ENCODE data around the gene CACNA1G. TPM values are rescaled to one million over a fixed set of nuclear protein-coding genes. Genes with fewer than 3 reads are reported as not detected.

CACNA1G gene
- total and polyA plus RNA-seq, 4 donors, result 0.29 to 2.8 TPM; not detected in 2

GRCh38 chr17:50640686-50641351 is 80.3 kb downstream of the CACNA1G start:
- H3K4me3 ChIP-seq (ENCODE audit: low read length in 2 of 2), result no peak overlapping the region
- ATAC-seq (ENCODE audit: low FRiP score) (no peak), DNase-seq (peak; percentile 68 to 78)
- WGBS, 2 donors, result 43 to 47% methylated on average over 12 of the region's 12 CpGs
- no peaks in the 10 kb centered on the region for H3K9me3 ChIP-seq (ENCODE audit: control insufficient read depth, low read length)
- no peaks in the 10 kb centered on the region for H3K36me3 ChIP-seq (ENCODE audit: control insufficient read depth in 1 of 2, insufficient read depth in 2 of 2, low read length in 1 of 2)
- H3K27ac ChIP-seq (ENCODE audit: low read depth in 1 of 2, low read length in 2 of 2), result no peak overlapping the region
- H3K4me1 ChIP-seq (ENCODE audit: control insufficient read depth in 1 of 2, insufficient read depth in 2 of 2, low read length in 2 of 2), result peaks cover 0 to 5% of the 10 kb centered on the region in 2 donors
- intact Hi-C loops (cut with DNase I), result no loop called here
- H3K27me3 ChIP-seq (ENCODE audit: control insufficient read depth in 1 of 2, insufficient read depth in 2 of 2, low read length in 1 of 2), result no peaks in the 10 kb centered on the region

- intact Hi-C loops (cut with DNase I), result no loop called here
- 45 to 50% methylated on average over 3 of the region's 3 CpGs for WGBS, 2 donors
- no peak overlapping the region for H3K4me3 ChIP-seq (ENCODE audit: low read length in 2 of 2)
- no peak for ATAC-seq (ENCODE audit: low FRiP score)
- DNase-seq, result peak in 1 of 2 donors; percentile 31
- no peaks in the 10 kb centered on the region for H3K9me3 ChIP-seq (ENCODE audit: control insufficient read depth, low read length)
- no peak overlapping the region for H3K27ac ChIP-seq (ENCODE audit: low read depth in 1 of 2, low read length in 2 of 2)
- H3K36me3 ChIP-seq (ENCODE audit: control insufficient read depth in 1 of 2, insufficient read depth in 2 of 2, low read length in 1 of 2), result no peaks in the 10 kb centered on the region
- no peaks in the 10 kb centered on the region for H3K27me3 ChIP-seq (ENCODE audit: control insufficient read depth in 1 of 2, insufficient read depth in 2 of 2, low read length in 1 of 2)
- peaks cover 0 to 5% of the 10 kb centered on the region in 2 donors for H3K4me1 ChIP-seq (ENCODE audit: control insufficient read depth in 1 of 2, insufficient read depth in 2 of 2, low read length in 2 of 2)
Observed at GRCh38 chr17:50641357-50641756, 80.8 kb downstream of the CACNA1G start.

GRCh38 chr17:50642071-50642721 is 81.7 kb downstream of the CACNA1G start:
- no peaks in the 10 kb centered on the region for H3K9me3 ChIP-seq (ENCODE audit: control insufficient read depth, low read length)
- H3K27me3 ChIP-seq (ENCODE audit: control insufficient read depth in 1 of 2, insufficient read depth in 2 of 2, low read length in 1 of 2), result no peaks in the 10 kb centered on the region
- DNase-seq, result peak in 1 of 2 donors; percentile 71
- intact Hi-C loops (cut with DNase I), result loop anchor here in 1 of 2 donors (2.0 kb wide), 1 partner anchor 19 kb away; no protein-coding TSS in a partner anchor
- ATAC-seq (ENCODE audit: low FRiP score), result no peak
- no peaks in the 10 kb centered on the region for H3K36me3 ChIP-seq (ENCODE audit: control insufficient read depth in 1 of 2, insufficient read depth in 2 of 2, low read length in 1 of 2)
- 81 to 85% methylated on average over 15 of the region's 15 CpGs for whole genome bisulfite sequencing, 2 donors
- H3K4me1 ChIP-seq (ENCODE audit: control insufficient read depth in 1 of 2, insufficient read depth in 2 of 2, low read length in 2 of 2), result peaks cover 0 to 5% of the 10 kb centered on the region in 2 donors
- no peak overlapping the region for H3K27ac ChIP-seq (ENCODE audit: low read depth in 1 of 2, low read length in 2 of 2)
- no peak overlapping the region for H3K4me3 ChIP-seq (ENCODE audit: low read length in 2 of 2)

- WGBS, 2 donors, result 83 to 85% methylated on average over 10 of the region's 10 CpGs
- DNase-seq, result peak in 1 of 2 donors; percentile 66
- no peak for ATAC-seq (ENCODE audit: low FRiP score)
- no peaks in the 10 kb centered on the region for H3K27me3 ChIP-seq (ENCODE audit: control insufficient read depth in 1 of 2, insufficient read depth in 2 of 2, low read length in 1 of 2)
- no peaks in the 10 kb centered on the region for H3K9me3 ChIP-seq (ENCODE audit: control insufficient read depth, low read length)
- no peak overlapping the region for H3K4me3 ChIP-seq (ENCODE audit: low read length in 2 of 2)
- intact Hi-C loops (cut with DNase I), result loop anchor here in 1 of 2 donors (2.0 kb wide), 1 partner anchor 18 kb away; no protein-coding TSS in a partner anchor
- peaks cover 0 to 2% of the 10 kb centered on the region in 2 donors for H3K4me1 ChIP-seq (ENCODE audit: control insufficient read depth in 1 of 2, insufficient read depth in 2 of 2, low read length in 2 of 2)
- no peak overlapping the region for H3K27ac ChIP-seq (ENCODE audit: low read depth in 1 of 2, low read length in 2 of 2)
- H3K36me3 ChIP-seq (ENCODE audit: control insufficient read depth in 1 of 2, insufficient read depth in 2 of 2, low read length in 1 of 2), result no peaks in the 10 kb centered on the region
Observed at GRCh38 chr17:50642722-50643656, 82.5 kb downstream of the CACNA1G start.

GRCh38 chr17:50645748-50646682 is 85.5 kb downstream of the CACNA1G start:
- ATAC-seq (ENCODE audit: low FRiP score) (no peak), DNase-seq (peak; percentile 3 to 12)
- intact Hi-C loops (cut with DNase I), result no loop called here
- no peak overlapping the region for H3K27ac ChIP-seq (ENCODE audit: low read depth in 1 of 2, low read length in 2 of 2)
- H3K9me3 ChIP-seq (ENCODE audit: control insufficient read depth, low read length), result no peaks in the 10 kb centered on the region
- H3K4me1 ChIP-seq (ENCODE audit: control insufficient read depth in 1 of 2, insufficient read depth in 2 of 2, low read length in 2 of 2), result no peaks in the 10 kb centered on the region
- no peak overlapping the region for H3K4me3 ChIP-seq (ENCODE audit: low read length in 2 of 2)
- 99 to 100% methylated on average over 3 of the region's 3 CpGs for WGBS, 2 donors
- no peaks in the 10 kb centered on the region for H3K36me3 ChIP-seq (ENCODE audit: control insufficient read depth in 1 of 2, insufficient read depth in 2 of 2, low read length in 1 of 2)
- no peaks in the 10 kb centered on the region for H3K27me3 ChIP-seq (ENCODE audit: control insufficient read depth in 1 of 2, insufficient read depth in 2 of 2, low read length in 1 of 2)

- Histone ChIP-seq H3K27me3 (ENCODE audit: control insufficient read depth in 1 of 2, insufficient read depth in 2 of 2, low read length in 1 of 2) (no peaks in the 10 kb centered on the region), H3K36me3 (ENCODE audit: control insufficient read depth in 1 of 2, insufficient read depth in 2 of 2, low read length in 1 of 2) (no peaks in the 10 kb centered on the region), H3K4me3 (ENCODE audit: low read length in 2 of 2) (no peak overlapping the region), H3K27ac (ENCODE audit: low read depth in 1 of 2, low read length in 2 of 2) (no peak overlapping the region), H3K9me3 (ENCODE audit: control insufficient read depth, low read length) (no peaks in the 10 kb centered on the region), H3K4me1 (ENCODE audit: control insufficient read depth in 1 of 2, insufficient read depth in 2 of 2, low read length in 2 of 2) (no peaks in the 10 kb centered on the region)
- DNase-seq (peak in 1 of 2 donors; percentile 22), ATAC-seq (ENCODE audit: low FRiP score) (no peak)
- intact Hi-C loops (cut with DNase I), result no loop called here
- WGBS, 2 donors, result 70 to 76% methylated on average over 2 of the region's 2 CpGs
Observed at GRCh38 chr17:50647187-50647586, 86.7 kb downstream of the CACNA1G start.

DNA sequence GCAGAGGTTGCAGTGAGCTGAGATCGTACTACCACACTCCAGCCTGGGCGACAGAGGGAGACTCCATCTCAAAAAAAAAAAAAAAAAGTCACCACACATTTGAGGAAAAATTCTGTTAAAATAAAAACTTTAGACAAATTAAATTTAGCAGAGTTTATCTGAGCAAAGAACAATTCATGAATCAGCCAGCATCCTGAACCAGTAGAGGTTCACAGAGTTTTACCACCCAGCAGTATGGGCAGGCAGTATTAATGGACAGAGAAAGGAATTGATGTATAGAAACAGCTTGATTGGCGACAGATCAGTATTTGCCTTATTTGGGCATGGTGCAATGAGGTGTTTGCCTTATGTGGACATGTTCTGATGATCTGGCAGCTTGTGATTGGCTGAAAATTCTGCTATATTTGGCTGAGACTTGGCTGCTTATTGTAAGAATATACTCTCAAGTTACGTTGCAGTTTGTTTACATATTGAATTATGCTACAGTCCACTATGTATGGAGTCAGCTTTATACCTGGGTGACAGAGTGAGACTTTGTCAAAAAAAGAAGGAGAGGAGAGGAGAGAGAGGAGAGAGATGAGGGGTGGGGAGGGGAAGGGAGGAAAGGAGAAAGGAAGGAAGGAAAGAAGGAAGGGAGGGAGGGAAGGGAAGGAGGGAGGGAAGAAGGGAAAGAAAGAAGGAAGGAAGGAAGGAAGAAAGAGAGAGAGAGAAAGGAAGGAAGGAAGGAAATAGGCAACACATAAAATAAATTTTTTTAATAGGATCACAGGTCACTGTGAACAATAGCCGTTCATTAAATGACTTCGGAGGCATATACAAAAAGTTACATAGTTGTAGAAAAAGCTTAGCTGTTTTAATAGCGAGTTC is 88.8 kb downstream of the CACNA1G start:
- Histone ChIP-seq H3K4me3 (ENCODE audit: low read length in 2 of 2) (no peak overlapping the region), H3K4me1 (ENCODE audit: control insufficient read depth in 1 of 2, insufficient read depth in 2 of 2, low read length in 2 of 2) (no peaks in the 10 kb centered on the region), H3K27ac (ENCODE audit: low read depth in 1 of 2, low read length in 2 of 2) (no peak overlapping the region), H3K9me3 (ENCODE audit: control insufficient read depth, low read length) (no peaks in the 10 kb centered on the region), H3K36me3 (ENCODE audit: control insufficient read depth in 1 of 2, insufficient read depth in 2 of 2, low read length in 1 of 2) (no peaks in the 10 kb centered on the region), H3K27me3 (ENCODE audit: control insufficient read depth in 1 of 2, insufficient read depth in 2 of 2, low read length in 1 of 2) (no peaks in the 10 kb centered on the region)
- WGBS, 2 donors, result 87 to 93% methylated on average over 7 of the region's 7 CpGs
- no peak for ATAC-seq (ENCODE audit: low FRiP score)
- DNase-seq, result no peak
- intact Hi-C loops (cut with DNase I), result no loop called here

All from aorta (tissue), 5 donors.